Tibial nerve (tissue), 4 donors: ENCODE results near the gene DPP10. TPM values are rescaled to one million over a fixed set of nuclear protein-coding genes. Genes with fewer than 3 reads are reported as not detected.

ENCODE experiments used
- DNase-seq, 2 donors: peaks; one replicate each; pipeline ENCODE4 v3.0.0-alpha.2; 2019; ENCODE audit warnings: low spot score in 2 of 2
- H3K27ac ChIP-seq, 4 donors: fragments of 200-600 bp; sonication (generic) in 3 of 4; one replicate each; pipeline ENCODE4 v1.5.1; 2017 to 2019; ENCODE audit warnings: mild to moderate bottlenecking in 1 of 4
- H3K27me3 ChIP-seq, 2 donors: fragments of 200-600 bp; sonication (generic) in 1 of 2; one replicate each; pipeline versions ENCODE4 v1.5.1 to v1.6.0; 2017 to 2019
- H3K36me3 ChIP-seq, 3 donors: fragments of 200-600 bp; sonication (generic); one replicate each; pipeline ENCODE4 v1.5.1; 2018 to 2019
- H3K4me1 ChIP-seq, 4 donors: fragments of 200-600 bp; sonication (generic) in 3 of 4; one replicate each; pipeline ENCODE4 v1.5.1; 2017 to 2019
- H3K4me3 ChIP-seq, 4 donors: fragments of 200-600 bp; sonication (generic) in 3 of 4; one replicate each; pipeline ENCODE4 v1.5.1; 2017 to 2019; ENCODE audit warnings: mild to moderate bottlenecking in 1 of 4, moderate library complexity in 1 of 4
- H3K9me3 ChIP-seq, 4 donors: fragments of 200-600 bp; sonication (generic) in 3 of 4; one replicate each; pipeline ENCODE4 v1.5.1; 2017 to 2019
- CTCF ChIP-seq, 5 experiments: fragments of 200-600 bp in 3 of 5; fragments of 450-650 bp in 2 of 5; sonication (generic) in 3 of 5; IDR thresholded peaks; one replicate each; pipeline ENCODE4 v1.5.1; 2016 to 2019; ENCODE audit warnings: antibody characterized with exemption in 5 of 5, mild to moderate bottlenecking in 3 of 5, moderate library complexity in 2 of 5
- EP300 ChIP-seq, 2 donors: sonication (generic); formaldehyde crosslinking; IDR thresholded peaks; one replicate each; pipeline ENCODE4 v1.6.1; 2017; ENCODE audit warnings: antibody characterized with exemption in 2 of 2, mild to moderate bottlenecking in 1 of 2
- POLR2A ChIP-seq, 2 donors: fragments of 450-650 bp; IDR thresholded peaks; one replicate each; pipeline ENCODE4 v1.6.1; 2017; ENCODE audit warnings: antibody characterized with exemption in 2 of 2, mild to moderate bottlenecking in 2 of 2, moderate library complexity in 2 of 2
- WGBS, 2 donors: methylation state at CpG; one replicate each; pipeline ENCODE4 v1.1.5; 2018; 5-methylcytosine and 5-hydroxymethylcytosine counted together
- total RNA-seq, 4 donors: library from RNA; depleted of rRNA; stranded (reverse); fragments of >200 nt; gene quantifications; one replicate each; pipeline ENCODE4 v1.1.0, GENCODE V29; 2016

Gene DPP10
- total RNA-seq, 4 donors from 2014 or later: 0.20 to 2.1 TPM; not detected in 2

GRCh38 chr2:115552726-115553125 is 1110.3 kb downstream of the DPP10 start:
- WGBS, 2 donors: 60 to 62% methylated on average over 2 of the region's 2 CpGs
- no peak overlapping the region for H3K4me3 ChIP-seq
- DNase-seq: no peak
- H3K27ac ChIP-seq: no peak overlapping the region
- TF ChIP-seq POLR2A (IDR thresholded peaks at IDR 0.05) (no peak), EP300 (IDR thresholded peaks at IDR 0.05) (no peak), CTCF (IDR thresholded peaks at IDR 0.05) (no peak)
- no peaks in the 10 kb centered on the region for H3K9me3 ChIP-seq
- no peaks in the 10 kb centered on the region for H3K36me3 ChIP-seq
- H3K27me3 ChIP-seq: no peaks in the 10 kb centered on the region
- no peaks in the 10 kb centered on the region for H3K4me1 ChIP-seq

GRCh38 chr2:115554153-115554552 is 1111.7 kb downstream of the DPP10 start:
- no peak for TF ChIP-seq POLR2A (IDR thresholded peaks at IDR 0.05)
- no peak for TF ChIP-seq CTCF (IDR thresholded peaks at IDR 0.05)
- TF ChIP-seq EP300 (IDR thresholded peaks at IDR 0.05): no peak
- H3K27me3 ChIP-seq: no peaks in the 10 kb centered on the region
- DNase-seq: no peak

GRCh38 chr2:115558725-115559124 is 1116.3 kb downstream of the DPP10 start:
- DNase-seq: no peak
- no peak overlapping the region for H3K4me3 ChIP-seq
- H3K27me3 ChIP-seq: no peaks in the 10 kb centered on the region
- H3K36me3 ChIP-seq: no peaks in the 10 kb centered on the region
- TF ChIP-seq EP300 (IDR thresholded peaks at IDR 0.05): no peak
- TF ChIP-seq POLR2A (IDR thresholded peaks at IDR 0.05): no peak
- TF ChIP-seq CTCF (IDR thresholded peaks at IDR 0.05): no peak
- no peaks in the 10 kb centered on the region for H3K4me1 ChIP-seq
- no peaks in the 10 kb centered on the region for H3K9me3 ChIP-seq
- no peak overlapping the region for H3K27ac ChIP-seq
- 54 to 56% methylated on average over 1 of the region's 1 CpG for WGBS, 2 donors

More at GRCh38 chr2:115554153-115554552, 1111.7 kb downstream of the DPP10 start:
- no peak overlapping the region for H3K27ac ChIP-seq
- no peaks in the 10 kb centered on the region for H3K9me3 ChIP-seq
- no peak overlapping the region for H3K4me3 ChIP-seq
- H3K4me1 ChIP-seq: no peaks in the 10 kb centered on the region
- no peaks in the 10 kb centered on the region for H3K36me3 ChIP-seq

- Histone ChIP-seq H3K27me3 (no peaks in the 10 kb centered on the region), H3K9me3 (no peaks in the 10 kb centered on the region), H3K4me3 (no peak overlapping the region), H3K36me3 (no peaks in the 10 kb centered on the region), H3K4me1 (no peaks in the 10 kb centered on the region), H3K27ac (no peak overlapping the region)
- DNase-seq: no peak
- TF ChIP-seq POLR2A (IDR thresholded peaks at IDR 0.05): no peak
- no peak for TF ChIP-seq CTCF (IDR thresholded peaks at IDR 0.05)
- TF ChIP-seq EP300 (IDR thresholded peaks at IDR 0.05): no peak
- WGBS, 2 donors: 79 to 87% methylated on average over 4 of the region's 4 CpGs
Measured at GRCh38 chr2:115560666-115561065, 1118.2 kb downstream of the DPP10 start.

- H3K4me3 ChIP-seq: no peak overlapping the region
- no peak for TF ChIP-seq POLR2A (IDR thresholded peaks at IDR 0.05)
- no peak for TF ChIP-seq CTCF (IDR thresholded peaks at IDR 0.05)
- no peak for TF ChIP-seq EP300 (IDR thresholded peaks at IDR 0.05)
- no peaks in the 10 kb centered on the region for H3K27me3 ChIP-seq
- WGBS, 2 donors: 86 to 91% methylated on average over 1 of the region's 1 CpG
- no peaks in the 10 kb centered on the region for H3K4me1 ChIP-seq
- H3K27ac ChIP-seq: no peak overlapping the region
- no peaks in the 10 kb centered on the region for H3K36me3 ChIP-seq
- no peaks in the 10 kb centered on the region for H3K9me3 ChIP-seq
- no peak for DNase-seq
Measured at GRCh38 chr2:115568643-115569042, 1126.2 kb downstream of the DPP10 start.
